ENCODE measurements around the gene SLCO1C1.

Gene SLCO1C1

DNA sequence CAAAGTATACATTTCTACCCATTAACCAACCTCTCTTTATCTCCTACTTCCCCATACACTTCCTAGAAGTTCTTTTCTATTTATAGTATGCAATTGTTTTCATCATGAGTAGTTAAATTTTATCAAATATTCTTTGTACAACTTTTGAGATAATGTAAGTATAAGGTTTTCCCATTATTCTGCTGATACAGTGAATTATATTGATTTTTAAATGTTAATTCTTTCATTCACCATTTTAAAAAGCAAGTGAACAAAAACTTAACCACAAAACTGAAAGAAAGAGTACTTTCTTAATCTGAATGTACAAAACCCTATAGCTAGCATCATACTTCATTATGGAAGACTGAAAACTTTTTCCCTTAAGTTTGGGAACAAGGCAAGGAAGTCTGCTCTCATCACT, 105.9 kb downstream of the SLCO1C1 start:
- FAIRE-seq = no peak

Data from islet of Langerhans (tissue), 1 donor.